Loucy (cell line): ENCODE results near the gene RNU7-1.

Experiments used
- H2AFZ ChIP-seq: fragments of 200-600 bp; sonication (generic); 2 replicates; pipeline ENCODE4 v1.6.0; 2016; ENCODE audit warnings: antibody characterized with exemption, mild to moderate bottlenecking, low read length, moderate library complexity
- H3F3A ChIP-seq: fragments of 200-600 bp; 2 replicates; pipeline ENCODE4 v1.6.0; 2016; ENCODE audit warnings: antibody characterized with exemption, low read depth, mild to moderate bottlenecking
- H3K27me3 ChIP-seq: fragments of 200-600 bp; sonication (generic); 2 replicates; pipeline ENCODE4 v1.6.1; 2014; ENCODE audit warnings: low read length, mild to moderate bottlenecking; ENCODE audit not compliant: insufficient read depth, poor library complexity, severe bottlenecking
- H3K36me3 ChIP-seq: fragments of 200-600 bp; sonication (generic); 2 replicates; pipeline ENCODE4 v1.6.1; 2016; ENCODE audit warnings: low read length; ENCODE audit not compliant: insufficient read depth
- H3K4me1 ChIP-seq: fragments of 200-600 bp; sonication (generic); 2 replicates; pipeline ENCODE4 v1.5.1; 2014; ENCODE audit warnings: low read length, mild to moderate bottlenecking; ENCODE audit not compliant: insufficient read depth, poor library complexity, severe bottlenecking
- H3K4me2 ChIP-seq: fragments of 200-600 bp; sonication (generic); 2 replicates; pipeline ENCODE4 v1.6.0; 2014; ENCODE audit warnings: antibody characterized with exemption, low read length, low read depth, mild to moderate bottlenecking; ENCODE audit not compliant: poor library complexity, severe bottlenecking
- H3K4me3 ChIP-seq: fragments of 200-600 bp; sonication (generic); 2 replicates; pipeline ENCODE4 v1.5.1; 2014; ENCODE audit warnings: low read length, mild to moderate bottlenecking, mixed read lengths; ENCODE audit not compliant: poor library complexity, severe bottlenecking
- H3K79me2 ChIP-seq: fragments of 200-600 bp; sonication (generic); 2 replicates; pipeline ENCODE4 v1.6.1; 2014; ENCODE audit warnings: low read length; ENCODE audit not compliant: insufficient read depth
- H3K9ac ChIP-seq: fragments of 200-600 bp; sonication (generic); 2 replicates; pipeline ENCODE4 v1.6.0; 2014; ENCODE audit warnings: mild to moderate bottlenecking, low read depth, low read length, moderate library complexity; ENCODE audit not compliant: poor library complexity, severe bottlenecking
- H3K9me2 ChIP-seq: fragments of 200-600 bp; sonication (generic); replicated peaks from 2 replicates; pipeline ENCODE4 v1.6.1; 2016; ENCODE audit warnings: low read depth, low read length, mixed read lengths
- H3K9me3 ChIP-seq: fragments of 200-600 bp; sonication (generic); 2 replicates; pipeline ENCODE4 v1.6.1; 2014; ENCODE audit warnings: mild to moderate bottlenecking, antibody characterized with exemption, low read length, low read depth; ENCODE audit not compliant: insufficient read depth
- H4K20me1 ChIP-seq: fragments of 200-600 bp; sonication (generic); 2 replicates; pipeline ENCODE4 v1.6.0; 2014; ENCODE audit warnings: antibody characterized with exemption, low read length, mild to moderate bottlenecking; ENCODE audit not compliant: insufficient read depth, poor library complexity, severe bottlenecking
- EZH2phosphoT487 ChIP-seq: fragments of 200-600 bp; IDR thresholded peaks from 2 replicates; pipeline ENCODE4 v1.6.1; 2018; ENCODE audit warnings: antibody characterized with exemption, mild to moderate bottlenecking, moderate library complexity, borderline replicate concordance
- TF ChIP-seq, protein P1 (sequence below): fragments of 200-600 bp; sonication (generic); conservative IDR thresholded peaks from 2 replicates; pipeline ENCODE4 v1.5.1; 2014; ENCODE audit warnings: mild to moderate bottlenecking, antibody characterized with exemption, low read length

Gene RNU7-1

GRCh38 chr12:6917491-6918231, 26.0 kb upstream of the RNU7-1 start:
- peaks cover 31% of the 10 kb centered on the region; the same call in 1 of the 2 replicates for H3K36me3 ChIP-seq
- H3K79me2 ChIP-seq = peaks cover 43% of the 10 kb centered on the region
- no peaks in the 10 kb centered on the region for H3K9me2 ChIP-seq
- peaks cover 37% of the 10 kb centered on the region for H3K4me1 ChIP-seq
- H3F3A ChIP-seq = no peaks in the 10 kb centered on the region
- no peak overlapping the region for H2AFZ ChIP-seq
- H4K20me1 ChIP-seq = peaks cover 24% of the 10 kb centered on the region
- peak overlapping the region; percentile 80 for H3K9ac ChIP-seq
- TF ChIP-seq, protein P1, sequence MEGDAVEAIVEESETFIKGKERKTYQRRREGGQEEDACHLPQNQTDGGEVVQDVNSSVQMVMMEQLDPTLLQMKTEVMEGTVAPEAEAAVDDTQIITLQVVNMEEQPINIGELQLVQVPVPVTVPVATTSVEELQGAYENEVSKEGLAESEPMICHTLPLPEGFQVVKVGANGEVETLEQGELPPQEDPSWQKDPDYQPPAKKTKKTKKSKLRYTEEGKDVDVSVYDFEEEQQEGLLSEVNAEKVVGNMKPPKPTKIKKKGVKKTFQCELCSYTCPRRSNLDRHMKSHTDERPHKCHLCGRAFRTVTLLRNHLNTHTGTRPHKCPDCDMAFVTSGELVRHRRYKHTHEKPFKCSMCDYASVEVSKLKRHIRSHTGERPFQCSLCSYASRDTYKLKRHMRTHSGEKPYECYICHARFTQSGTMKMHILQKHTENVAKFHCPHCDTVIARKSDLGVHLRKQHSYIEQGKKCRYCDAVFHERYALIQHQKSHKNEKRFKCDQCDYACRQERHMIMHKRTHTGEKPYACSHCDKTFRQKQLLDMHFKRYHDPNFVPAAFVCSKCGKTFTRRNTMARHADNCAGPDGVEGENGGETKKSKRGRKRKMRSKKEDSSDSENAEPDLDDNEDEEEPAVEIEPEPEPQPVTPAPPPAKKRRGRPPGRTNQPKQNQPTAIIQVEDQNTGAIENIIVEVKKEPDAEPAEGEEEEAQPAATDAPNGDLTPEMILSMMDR = no peak
- TF ChIP-seq EZH2phosphoT487 = no peak
- H3K4me2 ChIP-seq = peak overlapping the region; percentile 96
- H3K9me3 ChIP-seq = no peaks in the 10 kb centered on the region
- H3K4me3 ChIP-seq = no peak overlapping the region
- no peaks in the 10 kb centered on the region for H3K27me3 ChIP-seq

DNA sequence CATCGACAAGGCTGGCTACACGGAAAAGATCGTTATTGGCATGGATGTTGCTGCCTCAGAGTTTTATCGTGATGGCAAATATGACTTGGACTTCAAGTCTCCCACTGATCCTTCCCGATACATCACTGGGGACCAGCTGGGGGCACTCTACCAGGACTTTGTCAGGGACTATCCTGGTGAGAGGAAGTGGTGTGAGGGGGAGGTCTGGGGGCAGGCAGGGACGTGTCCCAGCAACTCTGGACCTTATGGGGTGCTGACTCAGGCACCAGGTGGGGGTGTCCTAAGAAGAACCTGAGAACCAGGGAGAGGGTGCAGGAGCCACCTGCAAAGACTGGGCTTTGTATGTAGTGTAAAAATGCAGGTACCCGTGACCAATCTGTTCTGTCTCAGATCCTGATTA, 24.0 kb upstream of the RNU7-1 start:
- H3K27me3 ChIP-seq = no peaks in the 10 kb centered on the region
- H3K79me2 ChIP-seq = peaks cover 36% of the 10 kb centered on the region
- no peaks in the 10 kb centered on the region for H3K9me3 ChIP-seq
- TF ChIP-seq EZH2phosphoT487 = no peak
- TF ChIP-seq, protein P1 = peak; percentile 48
- no peaks in the 10 kb centered on the region for H3F3A ChIP-seq
- no peaks in the 10 kb centered on the region for H3K9me2 ChIP-seq
- no peak overlapping the region for H3K4me2 ChIP-seq
- no peak overlapping the region for H2AFZ ChIP-seq
- peaks cover 31% of the 10 kb centered on the region for H3K4me1 ChIP-seq
- no peak overlapping the region for H3K4me3 ChIP-seq
- H3K36me3 ChIP-seq = peaks cover 31% of the 10 kb centered on the region; the same call in 1 of the 2 replicates
- peaks cover 24% of the 10 kb centered on the region for H4K20me1 ChIP-seq
- H3K9ac ChIP-seq = peak overlapping the region; percentile 43

- H3K79me2 ChIP-seq = peaks cover 17% of the 10 kb centered on the region; the same call in 1 of the 2 replicates
- no peaks in the 10 kb centered on the region for H3K9me3 ChIP-seq
- H3K36me3 ChIP-seq = peaks cover 29% of the 10 kb centered on the region; the same call in 1 of the 2 replicates
- no peaks in the 10 kb centered on the region for H3K27me3 ChIP-seq
- H3F3A ChIP-seq = no peaks in the 10 kb centered on the region
- H4K20me1 ChIP-seq = peaks cover 9% of the 10 kb centered on the region
- H2AFZ ChIP-seq = no peak overlapping the region
- H3K4me3 ChIP-seq = no peak overlapping the region
- peaks cover 34% of the 10 kb centered on the region for H3K4me1 ChIP-seq
- H3K4me2 ChIP-seq = no peak overlapping the region
- no peaks in the 10 kb centered on the region for H3K9me2 ChIP-seq
- TF ChIP-seq, protein P1 = no peak
- no peak for TF ChIP-seq EZH2phosphoT487
- H3K9ac ChIP-seq = no peak overlapping the region
Measured at GRCh38 chr12:6921539-6921938, 22.1 kb upstream of the RNU7-1 start.
